ENCODE measurements around the gene ZNF761.

DNA sequence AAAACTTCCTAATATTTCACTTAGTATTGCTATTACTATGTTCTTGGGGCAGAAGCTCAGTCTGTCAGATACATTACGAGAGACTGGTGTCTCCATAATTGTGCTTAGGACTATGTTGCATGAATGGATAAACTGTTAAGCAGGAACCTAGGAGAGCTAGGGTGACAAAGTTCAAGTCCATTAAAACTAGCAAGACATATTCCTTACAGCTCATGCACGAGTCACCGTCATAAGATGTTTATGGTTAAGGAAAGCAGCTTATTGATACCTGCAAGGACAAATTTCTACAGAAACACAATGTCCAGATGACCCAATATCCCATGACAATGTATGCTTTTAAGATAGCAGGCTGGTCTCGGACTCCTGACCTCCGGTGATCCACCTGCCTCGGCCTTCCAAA, 30.1 kb downstream of the ZNF761 start:
- TF ChIP-seq, protein P1, sequence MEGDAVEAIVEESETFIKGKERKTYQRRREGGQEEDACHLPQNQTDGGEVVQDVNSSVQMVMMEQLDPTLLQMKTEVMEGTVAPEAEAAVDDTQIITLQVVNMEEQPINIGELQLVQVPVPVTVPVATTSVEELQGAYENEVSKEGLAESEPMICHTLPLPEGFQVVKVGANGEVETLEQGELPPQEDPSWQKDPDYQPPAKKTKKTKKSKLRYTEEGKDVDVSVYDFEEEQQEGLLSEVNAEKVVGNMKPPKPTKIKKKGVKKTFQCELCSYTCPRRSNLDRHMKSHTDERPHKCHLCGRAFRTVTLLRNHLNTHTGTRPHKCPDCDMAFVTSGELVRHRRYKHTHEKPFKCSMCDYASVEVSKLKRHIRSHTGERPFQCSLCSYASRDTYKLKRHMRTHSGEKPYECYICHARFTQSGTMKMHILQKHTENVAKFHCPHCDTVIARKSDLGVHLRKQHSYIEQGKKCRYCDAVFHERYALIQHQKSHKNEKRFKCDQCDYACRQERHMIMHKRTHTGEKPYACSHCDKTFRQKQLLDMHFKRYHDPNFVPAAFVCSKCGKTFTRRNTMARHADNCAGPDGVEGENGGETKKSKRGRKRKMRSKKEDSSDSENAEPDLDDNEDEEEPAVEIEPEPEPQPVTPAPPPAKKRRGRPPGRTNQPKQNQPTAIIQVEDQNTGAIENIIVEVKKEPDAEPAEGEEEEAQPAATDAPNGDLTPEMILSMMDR (IDR thresholded peaks at IDR 0.05; ENCODE audit: insufficient read depth, low read length, poor library complexity, severe bottlenecking), result no peak
- TF ChIP-seq EZH2phosphoT487 (conservative IDR thresholded peaks at IDR 0.05; ENCODE audit: low read length), result no peak

All from SU-DHL-6 (cell line).